Measurements from ENCODE around the gene CSNK1G1.

The CSNK1G1 gene

DNA sequence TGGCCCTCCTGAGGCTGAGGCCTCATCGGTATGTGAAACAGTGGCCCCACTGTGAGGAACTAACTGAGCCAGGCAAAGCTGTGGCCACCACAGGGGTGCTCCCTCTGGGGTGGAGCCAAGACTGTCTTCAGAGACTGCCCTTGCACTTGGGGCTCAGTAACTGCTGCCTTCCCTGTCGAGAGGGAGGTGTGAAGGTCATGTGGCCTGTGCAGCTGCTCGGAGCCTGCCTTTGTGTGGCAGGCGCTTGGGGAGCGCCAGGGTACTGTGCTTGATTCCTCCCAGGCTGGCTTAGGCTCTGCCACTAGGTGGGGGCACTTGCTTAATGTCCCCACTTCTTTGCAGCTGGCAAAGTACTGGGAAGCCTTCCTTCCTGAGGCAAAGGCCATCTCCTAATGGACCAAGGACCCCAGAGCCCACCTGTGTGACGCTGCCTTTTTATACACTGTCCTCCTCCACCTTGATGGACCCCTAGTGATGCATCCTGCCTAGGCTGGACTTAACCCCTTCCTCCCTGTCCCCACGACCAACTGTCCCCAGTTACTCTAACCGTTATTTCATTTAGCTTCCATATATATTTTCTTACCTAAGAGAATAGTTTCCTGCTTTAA is 218.6 kb downstream of the CSNK1G1 start:
- TF ChIP-seq GATA2 (IDR thresholded peaks at IDR 0.05; ENCODE audit: low read depth, low read length): no peak
- TF ChIP-seq GATA3 (IDR thresholded peaks at IDR 0.05; ENCODE audit: low read depth, low read length): no peak

DNA sequence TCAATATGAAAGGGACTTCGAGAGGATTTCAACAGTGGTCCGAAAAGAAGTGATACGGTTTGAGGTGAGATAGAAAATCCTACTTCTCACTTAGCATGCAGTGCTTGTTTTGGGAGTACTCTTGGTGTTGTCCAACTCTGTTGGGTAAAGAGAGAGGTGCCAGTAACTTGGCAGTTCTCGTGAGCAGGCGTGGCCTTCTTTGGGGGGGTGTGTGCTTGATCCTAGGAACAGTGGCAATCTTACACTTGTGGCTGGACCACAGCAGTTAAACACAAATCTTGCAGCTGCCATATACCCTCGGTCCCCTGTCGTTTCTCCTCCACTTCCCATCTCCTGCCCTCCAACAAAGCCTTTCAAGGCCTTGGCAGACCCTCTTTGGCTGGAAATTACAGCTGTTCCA is 219.6 kb downstream of the CSNK1G1 start:
- no peak for TF ChIP-seq GATA2 (IDR thresholded peaks at IDR 0.05; ENCODE audit: low read depth, low read length)

DNA sequence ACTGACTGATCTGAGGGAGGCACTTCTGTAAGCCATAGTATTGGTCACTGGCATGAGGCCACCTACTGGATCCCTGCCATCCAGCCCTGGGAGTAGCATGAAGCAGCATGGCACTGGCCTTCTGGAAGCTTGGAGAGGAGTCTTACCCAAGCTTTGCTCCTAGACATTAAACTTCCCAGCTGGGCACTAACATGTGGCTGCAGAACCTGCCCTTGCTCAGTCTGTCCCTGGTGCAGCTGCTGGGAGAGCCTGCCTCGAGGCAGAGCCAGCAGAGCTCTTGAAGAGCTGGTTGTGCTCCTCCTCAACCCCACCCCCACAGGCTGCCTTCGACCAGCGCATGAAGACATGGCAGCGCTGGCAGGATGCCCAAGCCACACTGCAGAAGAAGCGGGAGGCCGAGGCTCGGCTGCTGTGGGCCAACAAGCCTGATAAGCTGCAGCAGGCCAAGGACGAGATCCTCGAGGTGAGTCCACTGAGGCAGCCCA is 221.6 kb downstream of the CSNK1G1 start:
- TF ChIP-seq GATA3 (IDR thresholded peaks at IDR 0.05; ENCODE audit: low read depth, low read length) (no peak), GATA2 (IDR thresholded peaks at IDR 0.05; ENCODE audit: low read depth, low read length) (no peak)

DNA sequence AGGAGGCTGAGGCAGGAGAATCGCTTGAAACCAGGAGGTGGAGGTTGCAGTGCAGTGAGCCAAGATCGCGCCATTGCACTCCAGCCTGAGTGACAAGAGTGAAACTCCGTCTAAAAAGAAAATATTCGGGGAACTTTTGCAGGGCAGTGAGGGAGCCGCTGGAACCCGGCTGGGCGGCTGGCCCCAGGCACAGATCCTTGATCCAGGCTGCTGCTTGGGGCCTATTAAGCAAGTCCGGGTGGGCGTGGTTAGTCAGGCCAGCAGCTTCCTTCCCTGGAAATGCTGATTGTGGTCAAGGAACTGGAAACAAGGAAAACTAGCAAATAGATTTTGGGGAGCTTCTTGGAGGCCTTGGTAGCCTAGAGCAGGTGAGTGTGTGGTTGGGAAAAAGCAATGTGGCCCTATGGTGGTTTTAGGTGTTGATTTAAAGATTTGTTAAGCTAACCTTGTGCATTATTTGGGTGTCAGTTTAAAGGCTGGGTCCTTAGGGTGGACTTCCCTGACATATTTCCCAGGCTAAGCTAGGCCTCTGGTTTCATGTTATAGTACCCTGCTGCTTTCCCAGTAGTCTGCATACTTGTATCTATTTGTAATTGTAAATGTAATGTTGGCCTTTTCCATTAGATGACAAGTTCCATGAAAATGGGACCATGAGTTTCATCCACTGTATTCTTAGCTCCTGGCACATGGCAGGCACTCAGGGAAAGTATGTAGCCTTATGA is 222.2 kb downstream of the CSNK1G1 start:
- TF ChIP-seq GATA3 (IDR thresholded peaks at IDR 0.05; ENCODE audit: low read depth, low read length) (no peak), GATA2 (IDR thresholded peaks at IDR 0.05; ENCODE audit: low read depth, low read length) (no peak)

DNA sequence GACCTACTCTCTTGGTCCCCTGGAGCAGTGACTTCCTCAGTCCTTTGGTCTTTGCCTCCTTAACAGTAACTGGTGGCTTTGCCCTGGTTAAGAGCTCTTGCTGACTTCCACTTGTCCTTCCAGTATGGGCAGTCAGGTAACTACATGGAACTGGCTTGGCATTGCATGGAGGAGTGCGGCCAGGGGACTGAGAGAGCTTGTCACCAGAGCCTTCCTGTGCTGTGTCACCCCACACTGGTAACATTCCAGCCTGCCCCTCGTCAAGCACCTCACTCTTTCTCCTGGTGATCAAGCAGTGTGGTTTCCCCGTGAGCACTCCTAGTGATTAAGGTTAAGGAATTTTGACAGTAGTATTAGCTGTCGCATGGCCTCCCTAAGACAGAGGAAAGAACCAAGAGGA is 223.8 kb downstream of the CSNK1G1 start:
- TF ChIP-seq GATA3 (IDR thresholded peaks at IDR 0.05; ENCODE audit: low read depth, low read length) (no peak), GATA2 (IDR thresholded peaks at IDR 0.05; ENCODE audit: low read depth, low read length) (no peak)

DNA sequence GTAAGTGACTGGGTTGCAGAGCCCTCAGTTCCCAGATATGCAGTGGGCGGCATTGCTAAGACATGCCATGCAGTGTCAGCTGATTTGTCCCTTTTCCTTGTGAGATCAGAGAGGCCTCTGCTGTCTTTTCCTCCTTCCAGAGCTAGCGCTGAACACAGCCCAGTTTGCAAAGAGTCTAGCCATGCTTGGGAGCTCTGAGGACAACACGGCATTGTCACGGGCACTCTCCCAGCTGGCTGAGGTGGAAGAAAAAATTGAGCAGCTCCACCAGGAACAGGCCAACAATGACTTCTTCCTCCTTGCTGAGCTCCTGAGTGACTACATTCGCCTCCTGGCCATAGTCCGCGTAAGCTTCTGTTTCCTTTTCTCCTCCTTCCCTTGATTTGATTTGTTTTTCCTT is 224.4 kb downstream of the CSNK1G1 start:
- TF ChIP-seq GATA3 (IDR thresholded peaks at IDR 0.05; ENCODE audit: low read depth, low read length) (no peak), GATA2 (IDR thresholded peaks at IDR 0.05; ENCODE audit: low read depth, low read length) (no peak)

DNA sequence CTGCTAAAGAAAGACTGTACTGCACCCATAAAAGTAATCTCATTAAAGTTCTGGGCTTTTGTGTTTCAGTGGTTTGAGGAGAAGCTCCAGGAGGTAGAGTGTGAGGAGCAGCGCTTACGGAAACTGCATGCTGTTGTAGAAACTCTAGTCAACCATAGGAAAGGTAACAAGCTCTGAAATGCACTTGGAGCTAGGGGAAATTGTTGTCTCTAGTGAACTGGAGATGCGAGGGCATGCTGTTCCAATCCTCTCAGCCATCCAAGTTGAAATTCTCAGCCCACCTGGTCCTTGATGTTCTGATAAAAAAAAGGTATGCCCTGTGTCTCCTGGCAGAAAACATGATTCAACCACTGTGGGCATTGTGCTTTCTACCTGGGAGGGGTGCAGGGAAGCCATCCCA is 225.8 kb downstream of the CSNK1G1 start:
- TF ChIP-seq GATA2 (IDR thresholded peaks at IDR 0.05; ENCODE audit: low read depth, low read length): no peak
- no peak for TF ChIP-seq GATA3 (IDR thresholded peaks at IDR 0.05; ENCODE audit: low read depth, low read length)

DNA sequence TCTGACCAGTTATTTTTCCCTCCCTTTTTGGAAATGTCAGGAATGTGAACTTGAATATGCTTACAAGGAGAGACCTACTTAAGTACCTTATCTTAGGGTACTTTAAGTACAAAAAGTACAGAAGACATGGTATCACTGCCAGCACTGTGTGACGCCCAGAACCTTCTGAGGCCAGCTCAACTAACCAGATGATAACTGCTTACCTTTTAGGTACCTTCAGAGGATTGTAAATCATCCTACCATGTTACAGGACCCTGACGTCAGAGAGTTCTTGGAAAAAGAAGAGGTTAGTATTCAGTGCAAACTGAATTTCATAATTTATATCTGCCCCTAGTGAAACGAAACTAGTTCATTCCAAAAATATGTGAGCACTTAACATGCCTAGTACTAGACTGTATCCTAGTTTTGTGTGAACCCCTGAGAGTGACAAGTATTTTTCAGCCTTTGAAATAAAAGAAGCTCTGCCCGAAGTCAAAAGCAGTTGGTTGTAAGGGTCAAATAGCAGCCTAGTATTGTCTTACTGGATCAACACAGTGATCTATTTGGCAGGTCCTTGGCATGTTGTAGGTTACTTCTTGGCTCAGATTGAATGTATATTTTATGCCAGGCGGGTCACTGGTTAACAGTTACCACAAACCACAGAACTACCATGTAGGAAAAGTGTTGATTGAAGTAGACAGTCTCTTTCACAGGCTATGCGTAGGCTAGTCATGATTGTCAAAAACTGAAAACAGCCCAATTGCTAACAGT is 228.3 kb downstream of the CSNK1G1 start:
- TF ChIP-seq GATA3 (IDR thresholded peaks at IDR 0.05; ENCODE audit: low read depth, low read length) (no peak), GATA2 (IDR thresholded peaks at IDR 0.05; ENCODE audit: low read depth, low read length) (no peak)

DNA sequence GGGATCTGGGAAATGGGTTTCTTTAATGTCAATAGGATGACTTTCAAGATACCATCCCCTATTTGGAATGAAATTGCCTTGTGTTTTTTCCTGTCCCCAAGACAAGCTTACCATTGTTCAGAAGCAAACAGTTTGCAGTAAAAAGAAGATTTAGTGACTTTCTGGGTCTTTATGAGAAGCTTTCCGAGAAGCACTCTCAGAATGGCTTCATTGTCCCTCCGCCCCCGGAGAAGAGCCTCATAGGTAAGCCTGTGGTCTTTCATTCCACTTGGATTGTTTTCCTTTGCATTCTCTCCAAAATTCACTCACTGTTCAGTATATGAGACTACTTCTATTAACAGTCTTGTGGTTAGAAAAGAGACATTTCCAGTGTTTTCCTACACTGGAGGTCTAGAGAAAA is 230.0 kb downstream of the CSNK1G1 start:
- TF ChIP-seq GATA2 (IDR thresholded peaks at IDR 0.05; ENCODE audit: low read depth, low read length) (no peak), GATA3 (IDR thresholded peaks at IDR 0.05; ENCODE audit: low read depth, low read length) (no peak)

DNA sequence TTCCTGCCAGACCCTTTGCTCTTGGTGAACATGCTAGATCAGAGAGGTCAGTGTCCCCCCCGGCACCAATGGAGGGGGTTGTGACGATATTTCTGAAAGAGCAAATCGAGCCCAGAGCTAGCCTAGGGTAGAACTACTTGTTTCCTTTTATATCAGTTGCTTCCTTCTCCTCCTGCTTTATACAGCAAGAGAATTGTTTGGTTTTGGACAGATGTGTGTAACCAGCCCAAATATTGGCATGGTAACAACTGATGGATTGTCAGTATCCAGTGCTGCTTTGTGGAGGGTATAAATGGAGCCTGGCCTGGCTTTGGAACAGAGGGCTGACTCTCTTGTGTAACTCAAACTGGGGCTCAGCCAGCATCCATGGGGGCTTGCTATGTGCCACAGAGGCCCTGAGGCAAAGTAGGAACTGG is 233.0 kb downstream of the CSNK1G1 start:
- TF ChIP-seq GATA3 (IDR thresholded peaks at IDR 0.05; ENCODE audit: low read depth, low read length) (no peak), GATA2 (IDR thresholded peaks at IDR 0.05; ENCODE audit: low read depth, low read length) (no peak)

DNA sequence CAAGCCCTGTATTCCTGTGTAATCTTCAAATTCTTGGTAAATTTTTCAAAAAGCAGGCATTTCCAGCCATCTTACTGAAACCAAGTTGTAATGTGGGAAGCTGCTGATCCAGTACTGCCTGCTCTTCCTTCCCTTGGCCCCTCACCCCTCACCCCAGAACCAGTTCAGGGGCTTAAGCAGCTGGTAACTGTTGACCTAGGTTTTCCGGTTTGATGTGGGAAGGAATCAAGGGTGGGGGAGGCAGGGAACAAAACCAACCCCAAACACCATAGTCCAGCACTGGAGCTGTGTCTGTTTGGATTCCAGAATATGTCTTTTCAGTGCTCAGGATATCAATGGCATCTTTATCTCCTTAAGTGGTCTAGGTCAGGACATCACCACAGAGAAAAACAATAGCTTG is 233.5 kb downstream of the CSNK1G1 start:
- TF ChIP-seq GATA3 (IDR thresholded peaks at IDR 0.05; ENCODE audit: low read depth, low read length): no peak

DNA sequence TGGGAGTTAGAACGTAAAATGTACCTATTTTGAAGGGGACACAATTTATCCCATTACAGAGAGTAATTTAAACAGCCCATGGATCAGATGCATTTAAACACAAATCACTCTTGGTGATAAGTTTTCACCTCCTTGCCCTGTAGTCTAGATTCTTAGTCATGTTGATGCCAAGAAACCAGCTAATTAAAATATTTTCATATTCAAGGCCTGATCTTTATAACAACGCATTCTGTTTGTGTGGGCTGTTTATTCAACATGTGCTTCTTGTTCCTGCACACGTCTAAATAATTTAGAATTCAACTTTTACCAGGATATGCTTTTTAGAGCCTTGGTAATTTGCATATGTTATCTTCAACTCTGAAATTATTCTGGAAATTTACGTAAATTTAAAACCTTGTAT is 234.4 kb downstream of the CSNK1G1 start:
- TF ChIP-seq GATA2 (IDR thresholded peaks at IDR 0.05; ENCODE audit: low read depth, low read length) (no peak), GATA3 (IDR thresholded peaks at IDR 0.05; ENCODE audit: low read depth, low read length) (no peak)

DNA sequence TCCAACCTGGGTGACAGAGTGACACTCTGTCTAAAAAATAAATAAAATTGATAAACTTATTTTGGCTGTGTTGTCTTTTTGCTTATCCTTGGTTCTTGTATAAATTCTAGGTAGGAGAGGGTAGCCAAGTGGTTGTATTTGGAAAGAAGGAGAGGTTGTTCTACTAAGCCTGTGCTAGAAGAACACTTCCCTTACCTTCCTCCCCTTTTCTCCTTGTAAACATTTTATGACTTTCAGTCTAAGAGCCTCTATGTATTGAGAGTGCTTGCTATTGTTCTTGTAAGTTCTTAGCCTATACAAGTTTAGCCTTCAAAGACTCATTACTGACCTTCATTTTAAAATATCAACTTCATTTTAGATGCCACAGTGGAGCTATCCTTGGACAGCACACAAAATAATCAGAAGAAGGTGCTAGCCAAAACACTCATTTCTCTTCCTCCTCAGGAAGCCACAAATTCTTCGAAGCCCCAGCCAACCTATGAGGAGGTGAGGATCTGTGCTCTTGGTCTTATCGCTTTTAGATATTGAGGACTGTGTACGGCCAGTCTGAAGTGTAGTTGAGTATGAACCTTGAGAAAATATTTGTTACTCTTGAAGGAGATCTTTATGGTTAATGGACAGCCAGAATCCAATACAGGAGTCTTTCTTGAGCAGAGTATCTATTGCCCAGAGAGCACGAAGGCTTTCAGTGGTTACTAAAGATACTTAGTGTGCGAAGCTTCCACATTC is 238.1 kb downstream of the CSNK1G1 start:
- TF ChIP-seq GATA2 (IDR thresholded peaks at IDR 0.05; ENCODE audit: low read depth, low read length): no peak
- no peak for TF ChIP-seq GATA3 (IDR thresholded peaks at IDR 0.05; ENCODE audit: low read depth, low read length)

Data from SH-SY5Y (cell line).